K562 treated with DMSO at 1 percent for 24 hours (cell line): ENCODE measurements around the gene RPL13A. TPM values are rescaled to one million over a fixed set of nuclear protein-coding genes. Genes with fewer than 3 reads are reported as not detected.

Experiments
- total RNA-seq: library from RNA; unstranded; fragments of 300-600 nt; gene quantifications from 2 replicates; pipeline ENCODE4 v1.2.3, GENCODE V29; 2022; ENCODE audit warnings: low read depth; ENCODE audit not compliant: insufficient read depth

The RPL13A gene
- total RNA-seq, result 8,520 and 8,538 TPM in 2 replicates

GRCh38 chr19:49487277-49488045, at the start of gene RPL13A:
Gene RPL13A, plus strand, starts transcription at chr19:49487608. Its CDS starts 22 bp downstream, at chr19:49487630.

GRCh38 chr19:49441210-49441959, 46.0 kb upstream of the RPL13A start, which contains the start of gene SLC17A7:
Gene SLC17A7, minus strand, starts transcription at chr19:49441527. Its CDS starts 148 bp downstream, at chr19:49441379.

GRCh38 chr19:49451430-49452181, 35.8 kb upstream of the RPL13A start, which contains the start of gene PIH1D1:
Gene PIH1D1, minus strand, starts transcription at chr19:49451814. Its CDS starts 240 bp downstream, at chr19:49451574.

GRCh38 chr19:49453013-49453756, 34.2 kb upstream of the RPL13A start, which contains the start of gene ALDH16A1:
Gene ALDH16A1, plus strand, starts transcription at chr19:49453225. Its CDS starts 107 bp downstream, at chr19:49453332.

GRCh38 chr19:49473868-49474541, 13.4 kb upstream of the RPL13A start, which contains the start of gene FLT3LG:
Gene FLT3LG, plus strand, starts transcription at chr19:49474215. Its CDS starts 425 bp downstream, at chr19:49474640.

Other genes starting within 250 kb of the RPL13A start
- gene SLC6A16, start 162.4 kb upstream of the RPL13A start, total RNA-seq, result 0.61 and 0.95 TPM in 2 replicates
- 30.7 and 44.8 TPM in 2 replicates for gene CD37, start 152.2 kb upstream of the RPL13A start, total RNA-seq
- 14.9 and 17.3 TPM in 2 replicates for gene TEAD2, start 125.2 kb upstream of the RPL13A start, total RNA-seq
- gene DKKL1, start 123.7 kb upstream of the RPL13A start, total RNA-seq, result 1.6 and 2.1 TPM in 2 replicates
- gene KASH5, start 99.4 kb upstream of the RPL13A start, total RNA-seq, result 0.87 and 3.0 TPM in 2 replicates
- not detected in 2 replicates for gene PTH2, start 64.2 kb upstream of the RPL13A start, total RNA-seq
- 0.27 and 0.44 TPM in 2 replicates for gene GFY, start 62.2 kb upstream of the RPL13A start, total RNA-seq
- 13.7 and 13.9 TPM in 2 replicates for gene SLC17A7, start 46.1 kb upstream of the RPL13A start, total RNA-seq
- 161 and 190 TPM in 2 replicates for gene PIH1D1, start 35.8 kb upstream of the RPL13A start, total RNA-seq
- gene ALDH16A1, start 34.4 kb upstream of the RPL13A start, total RNA-seq, result 39.6 and 44.0 TPM in 2 replicates
- 14.1 and 27.0 TPM in 2 replicates for gene FLT3LG, start 13.4 kb upstream of the RPL13A start, total RNA-seq
- 6,778 and 6,779 TPM in 2 replicates for gene RPS11, start 8.8 kb downstream of the RPL13A start, total RNA-seq
- 9.5 and 12.6 TPM in 2 replicates for gene FCGRT, start 25.1 kb downstream of the RPL13A start, total RNA-seq
- 7.0 and 7.2 TPM in 2 replicates for gene RCN3, start 40.4 kb downstream of the RPL13A start, total RNA-seq
- 389 and 390 TPM in 2 replicates for gene NOSIP, start 92.9 kb downstream of the RPL13A start, total RNA-seq
- 0.47 and 0.51 TPM in 2 replicates for gene PRRG2, start 93.7 kb downstream of the RPL13A start, total RNA-seq
- gene PRR12, start 103.6 kb downstream of the RPL13A start, total RNA-seq, result 18.3 and 18.5 TPM in 2 replicates
- gene RRAS, start 152.5 kb downstream of the RPL13A start, total RNA-seq, result 42.8 and 46.4 TPM in 2 replicates
- 76.9 and 81.6 TPM in 2 replicates for gene SCAF1, start 154.6 kb downstream of the RPL13A start, total RNA-seq
- gene IRF3, start 178.2 kb downstream of the RPL13A start, total RNA-seq, result 116 and 131 TPM in 2 replicates
- 269 and 286 TPM in 2 replicates for gene BCL2L12, start 178.3 kb downstream of the RPL13A start, total RNA-seq
- 183 and 212 TPM in 2 replicates for gene PRMT1, start 189.7 kb downstream of the RPL13A start, total RNA-seq
- 9.0 and 9.7 TPM in 2 replicates for gene ADM5, start 202.0 kb downstream of the RPL13A start, total RNA-seq
- gene CPT1C, start 203.5 kb downstream of the RPL13A start, total RNA-seq, result 7.8 and 8.0 TPM in 2 replicates